Measurements from ENCODE around the gene OR10K2.
"Not testable (repeated sequence)": the region's sequence is repeated elsewhere in the genome, so short reads cannot be mapped to it uniquely, and the experiment has no call there.

OR10K2 gene, protein sequence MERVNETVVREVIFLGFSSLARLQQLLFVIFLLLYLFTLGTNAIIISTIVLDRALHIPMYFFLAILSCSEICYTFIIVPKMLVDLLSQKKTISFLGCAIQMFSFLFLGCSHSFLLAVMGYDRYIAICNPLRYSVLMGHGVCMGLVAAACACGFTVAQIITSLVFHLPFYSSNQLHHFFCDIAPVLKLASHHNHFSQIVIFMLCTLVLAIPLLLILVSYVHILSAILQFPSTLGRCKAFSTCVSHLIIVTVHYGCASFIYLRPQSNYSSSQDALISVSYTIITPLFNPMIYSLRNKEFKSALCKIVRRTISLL

DNA sequence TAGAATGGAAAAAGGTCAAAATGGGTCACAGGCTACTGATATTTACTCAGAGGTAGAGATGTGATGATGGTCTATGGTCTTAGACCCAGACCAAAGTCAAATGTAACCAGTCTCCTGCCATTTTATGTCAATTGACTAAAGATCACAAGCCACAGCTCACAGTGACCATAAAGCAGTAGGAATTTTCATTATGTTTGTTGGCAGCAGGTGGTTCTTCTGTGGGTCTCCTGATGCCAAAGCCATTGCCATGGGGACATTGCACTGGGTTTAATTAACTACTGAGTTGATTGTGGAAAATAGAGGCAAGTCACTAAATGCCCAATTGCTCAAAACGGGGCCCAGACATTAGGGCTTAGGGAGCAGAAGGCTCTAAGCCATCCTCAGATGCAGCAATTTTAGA is at the start of gene OR10K2:
Gene OR10K2, minus strand, starts transcription at position 101 of the 400 bp plus-strand sequence. CDS start 5,371 bp downstream, outside the sequence.
- DNase-seq = no peak

DNA sequence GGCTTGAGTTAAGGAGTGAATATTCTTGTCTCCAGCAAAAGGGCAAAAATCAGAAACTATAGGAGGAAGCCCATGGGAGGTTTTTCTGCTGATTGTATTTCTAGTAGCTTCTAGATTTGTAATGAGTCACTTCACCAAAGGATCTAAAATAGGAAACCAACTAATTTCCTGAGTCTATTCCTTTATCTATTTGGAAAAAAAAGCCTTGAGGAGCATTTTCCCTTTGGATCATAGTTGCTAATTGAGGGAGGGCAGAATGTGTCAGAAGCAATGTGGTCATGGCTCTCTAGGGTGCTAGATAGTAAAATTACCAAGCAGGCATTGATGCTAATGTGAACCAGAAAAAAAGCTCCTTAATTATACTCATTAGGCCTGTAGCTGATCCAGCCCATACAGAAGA is 45.9 kb upstream of the OR10K2 start, which contains the start of gene OR10R2:
Gene OR10R2, plus strand, starts transcription at position 301 of the 400 bp plus-strand sequence. CDS start 106 bp downstream, outside the sequence.
- DNase-seq = no peak

DNA sequence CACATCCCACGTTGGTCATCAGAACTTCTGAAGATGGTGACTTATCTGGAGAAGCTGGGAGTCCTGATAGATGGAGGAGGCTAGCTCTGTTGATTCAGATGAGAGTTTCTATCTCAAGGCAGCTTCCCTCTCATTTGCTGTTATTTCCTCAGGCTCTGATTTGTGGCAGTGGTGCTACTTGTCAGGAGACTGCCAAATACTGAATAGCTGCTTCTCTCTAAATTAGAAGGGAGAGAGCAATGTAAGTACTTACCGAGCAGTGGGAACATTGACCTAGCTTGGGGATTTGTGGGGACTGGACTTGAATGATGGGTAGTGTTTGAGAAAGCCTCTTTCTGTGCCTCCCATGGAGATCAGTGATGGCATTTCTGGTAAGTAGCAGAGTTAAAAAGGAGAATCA is 35.5 kb upstream of the OR10K2 start, which contains the start of gene OR10K1:
Gene OR10K1, plus strand, starts transcription at position 301 of the 400 bp plus-strand sequence. CDS start 3,728 bp downstream, outside the sequence.
- DNase-seq = no peak

DNA sequence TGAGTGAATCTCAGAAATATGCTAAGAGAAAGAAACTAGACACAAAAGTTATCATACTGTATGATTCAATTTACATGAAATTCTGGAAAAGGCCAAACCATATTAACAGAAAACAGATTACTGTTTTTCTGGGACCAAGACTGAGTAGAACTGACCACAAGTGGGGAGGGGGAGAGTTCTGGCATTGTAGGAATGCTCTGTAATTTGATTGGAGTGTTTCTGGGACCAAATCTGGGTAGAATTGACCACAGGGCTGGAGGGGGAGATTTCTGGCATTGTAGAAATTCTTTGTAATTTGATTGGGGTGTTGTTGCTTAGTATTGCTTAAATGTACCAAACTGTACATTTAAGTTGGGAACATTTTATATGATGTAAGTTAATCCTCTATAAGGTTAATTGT is 32.2 kb upstream of the OR10K2 start:
- no peak for DNase-seq

DNA sequence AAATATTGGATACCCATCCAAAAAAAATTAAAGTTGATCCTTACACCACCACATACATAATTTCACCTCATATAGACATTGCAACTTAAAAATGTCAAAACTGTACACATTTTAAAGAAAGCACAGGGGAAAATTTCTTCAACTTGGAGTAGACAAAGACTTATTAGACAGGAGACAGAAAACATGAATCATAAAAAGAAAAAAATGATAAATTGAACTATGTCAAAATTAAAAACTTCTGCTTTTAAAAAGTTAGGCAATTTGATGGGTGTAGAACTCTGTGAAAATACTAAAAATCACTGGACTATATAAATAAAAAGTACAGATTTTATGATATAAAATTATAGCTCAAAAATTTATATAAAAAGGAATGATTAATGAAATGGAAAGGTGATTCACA is 31.2 kb upstream of the OR10K2 start:
- DNase-seq = peak; percentile 50

DNA sequence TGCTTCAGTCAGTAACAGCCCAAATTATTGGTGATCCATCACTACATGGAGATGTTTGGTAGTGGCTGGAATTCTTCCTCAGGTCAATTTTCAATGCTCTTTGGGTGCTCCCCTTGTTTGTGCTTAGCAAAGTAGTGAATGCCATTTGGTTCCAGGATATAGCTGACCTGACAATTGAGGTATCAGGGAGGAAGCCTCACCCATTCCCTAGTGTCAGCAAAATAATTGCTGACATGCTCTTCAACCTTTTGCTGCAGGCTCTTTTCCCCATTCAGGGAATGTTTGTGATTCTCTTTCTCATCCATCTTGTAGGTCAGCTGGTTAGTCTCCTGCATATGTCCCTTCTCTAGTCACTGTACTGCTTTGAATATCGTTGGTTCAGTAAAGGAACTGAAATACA is 28.5 kb upstream of the OR10K2 start:
- DNase-seq = no peak

DNA sequence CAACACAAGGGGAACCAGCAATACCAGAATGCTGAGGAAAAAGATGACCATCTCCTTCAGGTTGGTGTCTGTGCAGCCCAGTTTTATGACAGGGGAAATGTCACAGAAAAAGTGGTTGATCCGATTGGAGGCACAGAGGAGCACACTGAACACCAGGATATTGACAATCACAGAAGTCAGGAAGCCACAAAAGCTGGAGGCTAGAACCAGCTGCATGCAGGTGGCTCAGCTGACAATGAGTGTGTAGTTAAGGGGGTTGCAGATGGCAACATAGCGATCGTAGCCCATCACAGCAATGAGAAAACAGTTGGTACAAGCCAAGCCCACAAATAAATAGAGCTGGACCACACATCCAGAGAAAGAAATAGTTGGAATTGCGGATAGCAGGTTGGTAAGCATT is 19.3 kb upstream of the OR10K2 start:
- no peak for DNase-seq

DNA sequence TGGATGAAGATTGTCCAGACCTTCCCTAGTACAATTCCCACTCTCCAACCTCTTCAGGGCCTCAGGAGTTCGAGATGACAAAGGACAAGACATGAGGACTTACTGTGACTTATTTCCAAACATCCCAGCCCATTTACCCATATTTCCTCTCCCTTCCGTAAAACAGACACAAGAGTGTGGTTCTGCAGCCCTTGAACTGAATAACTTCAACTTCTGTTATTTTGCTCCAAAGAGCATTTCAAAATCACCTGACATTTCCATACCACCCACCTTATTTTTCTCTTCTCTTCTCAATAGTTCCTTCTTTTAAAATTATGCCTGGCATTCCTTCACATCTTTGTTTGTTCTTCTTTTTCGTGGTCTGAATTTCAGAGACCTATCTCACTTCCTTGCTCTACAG is 8.7 kb upstream of the OR10K2 start:
- DNase-seq = peak; percentile 56

DNA sequence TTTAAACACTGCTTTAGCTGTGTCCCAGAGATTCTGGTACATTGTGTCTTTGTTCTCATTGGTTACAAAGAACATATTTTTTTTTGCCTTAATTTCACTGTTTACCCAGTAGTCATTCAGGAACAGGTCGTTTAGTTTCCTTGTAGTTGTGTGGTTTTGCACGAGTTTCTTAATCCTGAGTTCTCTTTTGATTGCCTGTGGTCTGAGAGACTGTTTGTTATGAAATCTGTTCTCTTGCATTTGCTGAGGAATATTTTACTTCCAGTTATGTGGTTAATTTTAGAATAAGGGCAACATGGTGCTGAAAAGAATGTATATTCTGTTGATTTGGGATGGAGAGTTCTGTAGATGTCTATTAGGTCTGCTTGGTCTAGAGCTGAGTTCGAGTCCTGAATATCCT is 4.1 kb upstream of the OR10K2 start:
- DNase-seq = peak; percentile 77

DNA sequence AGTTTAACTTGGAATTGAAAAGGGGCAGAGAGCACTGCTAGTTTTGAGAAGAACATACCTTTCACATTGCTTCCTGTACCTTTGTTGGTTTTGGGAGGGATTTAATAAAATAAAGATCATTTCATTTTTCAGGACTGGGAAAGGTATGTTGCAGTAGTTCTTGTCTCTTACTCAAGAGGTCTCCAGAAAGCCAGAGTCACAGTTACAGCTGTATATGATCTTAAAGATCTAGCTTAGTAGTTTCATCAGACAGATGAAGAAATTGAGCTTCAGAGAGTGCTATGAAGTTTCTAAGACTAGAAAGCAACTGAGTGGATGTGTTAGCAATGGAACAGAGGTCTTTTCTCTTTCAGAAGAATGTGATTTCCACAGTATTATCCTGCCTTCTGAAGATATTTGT is 1.0 kb downstream of the OR10K2 start:
- peak; percentile 39 for DNase-seq

DNA sequence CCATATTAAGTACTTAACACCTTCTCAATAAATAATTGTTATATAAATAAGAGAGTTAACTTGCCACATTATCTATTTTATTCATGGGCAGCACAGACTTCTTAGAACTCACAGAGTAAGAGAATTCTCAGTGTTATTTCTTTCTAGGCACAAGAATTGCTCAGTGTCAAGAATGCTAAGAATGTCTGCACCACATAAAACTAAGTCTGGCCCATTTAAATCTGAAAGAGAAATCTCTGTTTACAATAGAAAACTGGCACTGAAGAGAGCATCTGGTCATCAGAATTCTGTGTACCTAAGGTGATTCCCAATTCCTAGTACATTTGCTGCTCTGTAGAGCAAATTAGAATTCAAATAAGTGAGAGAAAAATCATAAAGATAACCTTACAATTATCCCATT is 3.8 kb downstream of the OR10K2 start:
- no peak for DNase-seq

DNA sequence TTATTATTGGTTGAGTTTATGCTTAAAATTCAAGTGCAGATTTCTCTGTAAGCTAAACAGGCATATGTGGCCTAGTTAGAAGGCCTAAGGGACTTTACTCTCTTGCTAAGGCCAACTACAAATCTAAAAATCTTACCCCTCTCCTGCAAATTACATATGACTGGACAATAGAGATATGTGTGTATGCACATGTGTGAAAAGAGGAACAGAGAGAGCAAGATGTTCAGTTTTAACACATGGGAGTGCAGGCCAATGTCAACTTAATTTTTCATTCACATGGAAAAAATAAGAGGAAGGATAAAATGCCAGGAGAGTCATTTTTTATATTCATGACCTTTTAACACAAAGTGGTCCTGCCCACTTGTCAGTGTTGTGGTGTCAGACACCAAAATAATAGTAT is 8.5 kb downstream of the OR10K2 start:
- DNase-seq = no peak

DNA sequence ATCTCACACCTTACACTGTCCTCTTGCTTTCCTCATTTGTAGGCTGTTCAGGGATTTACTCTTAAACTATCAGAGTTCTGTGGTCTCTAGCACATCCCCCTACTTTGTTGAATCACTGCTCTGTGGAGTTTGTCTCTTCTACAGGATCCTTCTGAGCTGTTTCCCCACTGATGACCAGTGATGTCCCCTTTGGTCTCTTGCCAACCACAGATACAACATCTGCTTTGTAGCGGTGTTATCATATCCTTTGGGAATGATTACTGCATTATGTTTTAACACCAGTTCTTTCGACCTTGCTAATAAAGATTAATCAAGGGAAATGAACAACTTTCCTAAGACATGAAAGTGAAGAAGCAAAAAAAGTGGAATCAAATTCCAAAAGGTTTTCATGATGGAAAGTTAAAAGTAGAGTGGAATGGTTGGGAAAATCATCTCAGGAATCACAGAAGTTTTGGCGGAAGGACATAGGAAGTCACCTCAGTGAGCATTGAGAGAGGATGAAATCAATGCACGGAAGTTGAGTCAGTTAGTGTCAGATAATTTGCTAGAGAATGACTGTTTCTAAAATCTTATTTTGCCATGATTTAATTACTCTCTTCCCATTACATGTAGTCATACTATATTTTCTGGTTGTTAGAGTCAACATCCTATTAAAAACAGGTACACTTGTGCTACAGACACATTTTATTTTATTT is 11.2 kb downstream of the OR10K2 start:
- DNase-seq = no peak

DNA sequence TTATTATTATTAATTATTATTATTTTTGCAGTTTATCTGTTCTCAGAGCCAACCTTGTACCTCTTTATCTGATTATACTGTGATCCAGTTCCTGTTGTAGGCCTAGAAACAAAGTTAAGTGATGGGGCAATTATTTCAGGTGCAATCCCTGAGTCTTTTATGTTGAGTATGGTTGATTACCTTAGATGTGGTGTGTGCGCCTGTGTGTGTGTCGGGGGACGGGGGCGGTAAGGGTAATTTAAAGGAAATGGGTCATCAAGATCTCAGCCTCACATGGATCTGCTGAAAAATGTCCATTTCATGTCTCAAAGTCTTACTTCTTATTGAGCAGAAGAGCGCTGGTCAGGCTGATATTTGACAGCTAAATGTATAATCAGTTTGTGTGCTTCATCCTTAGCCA is 18.9 kb downstream of the OR10K2 start:
- no peak for DNase-seq

DNA sequence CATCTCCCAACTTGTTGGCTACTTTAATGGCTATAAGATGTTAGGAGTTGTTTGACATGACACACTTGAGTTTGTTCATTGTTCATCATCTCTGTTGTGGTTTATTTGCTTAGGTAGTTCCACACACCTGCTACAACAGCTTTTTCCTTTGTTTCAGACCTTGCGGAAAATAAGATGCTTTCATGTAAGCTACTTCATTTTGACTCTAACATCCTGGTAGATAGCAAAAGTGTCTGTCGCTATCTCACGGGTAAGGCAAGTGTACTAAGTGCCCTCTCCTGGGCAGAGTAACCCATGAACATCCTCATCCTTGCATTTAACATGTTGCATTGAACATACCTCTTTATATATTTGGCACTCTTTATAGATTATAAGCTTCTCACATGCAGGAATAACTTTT is 25.2 kb downstream of the OR10K2 start:
- DNase-seq = no peak

DNA sequence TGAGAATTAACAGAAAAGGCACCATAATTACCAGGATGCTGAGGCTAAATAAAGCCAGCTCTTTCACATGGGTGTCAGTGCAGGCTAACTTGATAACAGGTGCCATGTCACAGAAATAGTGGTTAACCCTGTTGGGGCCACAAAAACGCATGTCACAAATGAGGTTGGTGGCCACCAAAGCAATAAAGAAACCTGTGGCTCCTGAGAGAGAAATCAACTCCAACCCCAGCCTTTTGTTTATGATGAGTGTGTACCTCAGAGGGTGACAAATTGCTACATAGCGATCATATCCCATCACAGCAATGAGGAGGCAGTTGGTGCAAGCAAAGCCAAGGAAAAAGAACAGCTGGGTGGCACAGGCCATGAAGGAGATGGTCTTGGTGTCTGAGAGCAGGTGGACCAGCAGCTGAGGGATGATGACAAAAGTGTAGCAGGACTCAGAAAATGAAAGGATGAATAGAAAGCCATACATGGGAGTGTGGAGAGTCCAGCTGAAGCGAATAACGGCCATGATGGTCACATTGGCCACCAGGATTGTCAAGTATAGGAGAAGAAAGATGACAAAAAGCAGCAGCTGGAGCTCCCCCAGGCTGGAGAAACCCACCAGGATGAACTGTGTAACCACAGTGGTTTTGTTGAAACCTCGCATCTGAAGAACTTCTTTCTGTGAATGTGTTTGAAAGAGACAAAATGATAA is 27.1 kb downstream of the OR10K2 start, which contains the start of gene OR10T2:
Gene OR10T2, minus strand, starts transcription at position 649 of the 697 bp plus-strand sequence. Its CDS starts 0 bp downstream, at position 649.
- no peak for DNase-seq

DNA sequence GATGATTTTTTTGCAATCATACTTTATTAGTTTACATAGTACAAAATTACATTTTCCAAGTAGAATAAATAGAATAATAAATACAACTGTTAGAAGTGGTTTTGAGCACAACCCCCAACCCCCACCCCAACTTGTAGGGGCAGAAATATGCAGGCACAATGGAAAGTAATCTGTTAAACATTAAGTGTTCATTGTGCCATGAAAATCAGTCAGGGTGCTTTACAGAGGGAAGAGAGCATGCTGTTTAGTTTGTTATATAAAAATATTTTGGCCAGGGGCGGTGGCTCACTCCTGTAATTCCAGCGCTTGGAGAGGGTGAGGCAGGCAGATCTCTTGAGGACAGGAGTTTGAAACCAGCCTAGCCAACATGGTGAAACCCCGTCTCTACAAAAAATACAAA is 29.4 kb downstream of the OR10K2 start:
- DNase-seq = no peak

DNA sequence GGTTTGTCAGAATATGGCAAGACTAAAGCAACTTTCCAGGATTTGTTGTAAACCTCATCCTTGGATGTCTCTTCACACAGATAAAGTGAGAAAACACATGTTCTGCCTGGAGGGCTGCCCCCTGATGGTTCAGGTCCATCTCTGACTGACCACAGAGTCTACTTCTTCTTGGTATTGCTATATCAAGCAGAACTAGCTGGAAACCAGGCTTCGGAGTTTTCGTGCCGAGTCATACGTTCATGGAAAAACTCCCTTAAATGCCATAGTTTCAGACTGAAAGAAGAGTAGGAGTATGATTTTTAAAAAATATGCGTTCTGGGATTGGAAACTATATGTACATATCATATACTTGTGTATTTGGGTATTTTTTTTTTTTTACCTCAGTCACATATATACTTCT is 32.6 kb downstream of the OR10K2 start:
- DNase-seq = no peak

DNA sequence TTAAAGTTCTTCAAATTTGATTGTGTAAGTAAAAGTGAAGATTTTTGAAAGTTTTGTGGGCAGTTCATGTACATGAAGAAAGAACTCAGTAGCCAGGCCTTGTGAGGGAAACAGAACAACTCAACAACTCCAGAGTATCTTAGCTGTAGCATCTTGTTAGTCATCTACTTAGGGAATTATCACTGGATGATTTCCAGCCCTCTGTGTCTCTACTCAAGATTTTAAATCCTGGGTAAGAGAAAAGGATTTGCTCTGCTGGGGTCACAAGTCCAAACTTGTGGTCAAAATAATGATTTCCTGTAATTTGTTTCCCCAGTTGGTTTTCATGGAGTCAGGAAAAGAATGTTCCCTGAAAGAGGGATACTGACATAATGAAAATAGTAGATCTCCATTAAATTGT is 34.9 kb downstream of the OR10K2 start:
- DNase-seq = peak; percentile 21

DNA sequence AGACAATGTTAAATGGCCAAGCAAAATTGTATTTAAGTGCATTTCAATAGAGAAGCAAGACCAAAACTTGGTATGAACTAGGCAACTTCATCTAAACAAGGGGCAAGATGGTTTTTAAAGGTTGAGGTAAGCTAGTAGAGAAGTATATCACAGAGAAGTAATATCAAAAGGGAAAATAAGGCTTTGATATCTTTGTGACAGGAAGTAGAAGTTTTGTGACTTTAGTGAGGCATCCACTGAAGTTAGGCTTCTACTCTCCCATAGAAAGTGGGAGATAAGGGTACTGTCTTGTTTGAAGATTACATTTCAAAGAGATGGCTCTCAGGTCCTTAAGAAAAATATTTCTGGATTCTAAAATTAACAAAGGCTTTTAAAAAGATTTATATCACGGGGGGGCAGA is 35.7 kb downstream of the OR10K2 start:
- no peak for DNase-seq

DNA sequence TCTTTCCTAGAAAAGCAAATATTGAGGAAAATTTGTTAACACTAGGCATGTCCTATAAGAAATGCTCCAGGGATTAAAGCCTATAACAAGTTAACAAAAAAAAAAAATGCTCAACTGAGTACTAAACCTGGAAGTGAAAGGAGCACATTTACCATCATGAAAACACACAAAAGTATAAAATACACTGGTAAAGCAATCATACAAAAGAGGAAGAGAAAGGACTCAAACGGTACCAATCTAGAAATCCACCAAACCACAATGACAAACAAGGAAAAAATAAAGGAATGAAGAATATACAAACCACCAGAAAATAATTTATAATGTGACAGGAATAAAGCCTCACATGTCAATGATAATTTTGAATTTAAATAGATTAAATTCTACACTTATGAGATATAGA is 51.2 kb downstream of the OR10K2 start:
- DNase-seq = peak; percentile 56

DNA sequence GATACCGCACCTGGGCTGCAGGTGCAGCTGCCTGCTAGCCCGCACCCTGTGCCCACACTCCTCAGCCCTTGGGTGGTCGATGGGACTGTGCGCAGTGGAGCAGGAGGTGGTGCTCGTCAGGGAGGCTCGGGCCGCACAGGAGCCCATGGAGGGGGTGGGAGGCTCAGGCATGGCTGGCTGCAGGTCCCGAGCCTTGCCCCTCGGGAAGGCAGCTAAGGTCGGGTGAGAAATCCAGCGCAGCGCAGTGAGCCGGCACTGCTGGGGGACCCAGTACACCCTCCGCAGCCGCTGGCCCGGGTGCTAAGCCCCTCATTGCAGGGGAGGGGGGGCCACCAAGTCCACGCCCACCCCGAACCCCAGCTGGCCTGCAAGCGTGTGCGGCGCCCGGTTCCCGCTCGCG is 51.9 kb downstream of the OR10K2 start:
- DNase-seq = not testable (repeated sequence)

DNA sequence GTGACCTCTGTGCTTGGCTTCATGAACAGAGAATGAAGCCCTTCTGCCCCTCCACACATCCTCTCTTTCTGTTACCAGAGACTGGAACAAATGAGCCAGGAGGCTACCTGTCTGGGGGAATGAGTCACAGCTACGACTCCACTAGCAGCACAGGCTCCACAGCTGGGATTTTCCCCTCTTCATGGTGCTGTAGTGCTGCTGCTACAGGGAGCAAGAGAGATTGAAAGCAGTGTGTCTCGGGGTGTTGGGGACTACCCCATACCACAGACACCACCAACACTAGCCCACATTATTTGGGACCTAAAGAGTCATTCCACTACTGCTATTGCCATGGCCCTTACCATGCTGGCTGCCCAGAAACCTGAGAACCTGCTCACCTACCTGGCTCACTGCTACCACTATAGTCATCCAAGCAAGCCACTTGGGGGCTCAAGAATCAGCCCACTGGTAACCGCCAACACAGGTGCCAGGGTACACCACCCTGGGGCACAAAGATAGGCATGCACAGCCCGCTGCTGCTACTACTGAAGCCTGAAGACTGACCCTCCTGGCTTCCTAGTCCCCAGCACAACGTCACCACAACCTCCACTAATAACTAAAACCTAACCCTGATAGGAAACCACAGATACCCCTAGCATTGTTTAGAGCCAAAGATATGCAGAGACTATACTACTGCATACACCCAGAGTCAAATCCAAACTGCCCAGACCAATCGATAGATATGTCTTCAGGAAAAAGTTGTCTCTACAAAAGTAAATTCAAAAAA is 54.7 kb downstream of the OR10K2 start:
- DNase-seq = no peak
